ENCODE data around the gene ADIPOQ. TPM values are rescaled to one million over a fixed set of nuclear protein-coding genes. Genes with fewer than 3 reads are reported as not detected.
"Not testable (repeated sequence)": the region's sequence is repeated elsewhere in the genome, so short reads cannot be mapped to it uniquely, and the experiment has no call there.

ADIPOQ gene
- total RNA-seq, 1 donor from 2014 or later, result 8.2 TPM

- TF ChIP-seq, protein P1, sequence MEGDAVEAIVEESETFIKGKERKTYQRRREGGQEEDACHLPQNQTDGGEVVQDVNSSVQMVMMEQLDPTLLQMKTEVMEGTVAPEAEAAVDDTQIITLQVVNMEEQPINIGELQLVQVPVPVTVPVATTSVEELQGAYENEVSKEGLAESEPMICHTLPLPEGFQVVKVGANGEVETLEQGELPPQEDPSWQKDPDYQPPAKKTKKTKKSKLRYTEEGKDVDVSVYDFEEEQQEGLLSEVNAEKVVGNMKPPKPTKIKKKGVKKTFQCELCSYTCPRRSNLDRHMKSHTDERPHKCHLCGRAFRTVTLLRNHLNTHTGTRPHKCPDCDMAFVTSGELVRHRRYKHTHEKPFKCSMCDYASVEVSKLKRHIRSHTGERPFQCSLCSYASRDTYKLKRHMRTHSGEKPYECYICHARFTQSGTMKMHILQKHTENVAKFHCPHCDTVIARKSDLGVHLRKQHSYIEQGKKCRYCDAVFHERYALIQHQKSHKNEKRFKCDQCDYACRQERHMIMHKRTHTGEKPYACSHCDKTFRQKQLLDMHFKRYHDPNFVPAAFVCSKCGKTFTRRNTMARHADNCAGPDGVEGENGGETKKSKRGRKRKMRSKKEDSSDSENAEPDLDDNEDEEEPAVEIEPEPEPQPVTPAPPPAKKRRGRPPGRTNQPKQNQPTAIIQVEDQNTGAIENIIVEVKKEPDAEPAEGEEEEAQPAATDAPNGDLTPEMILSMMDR (IDR thresholded peaks at IDR 0.05), result no peak
- no peaks in the 10 kb centered on the region for H3K36me3 ChIP-seq
- H3K27ac ChIP-seq, result no peak overlapping the region
- no peak overlapping the region for H3K4me3 ChIP-seq
- H3K9me3 ChIP-seq, result no peaks in the 10 kb centered on the region
- intact Hi-C loops (cut with DNase I), result no loop called here
- no peaks in the 10 kb centered on the region for H3K27me3 ChIP-seq
- H3K4me1 ChIP-seq, result no peaks in the 10 kb centered on the region
- DNase-seq (ENCODE audit: low spot score in 2 of 2), result no peak
These were observed 37.3 kb downstream of the ADIPOQ start for GRCh38 chr3:186879781-186880180.

DNA sequence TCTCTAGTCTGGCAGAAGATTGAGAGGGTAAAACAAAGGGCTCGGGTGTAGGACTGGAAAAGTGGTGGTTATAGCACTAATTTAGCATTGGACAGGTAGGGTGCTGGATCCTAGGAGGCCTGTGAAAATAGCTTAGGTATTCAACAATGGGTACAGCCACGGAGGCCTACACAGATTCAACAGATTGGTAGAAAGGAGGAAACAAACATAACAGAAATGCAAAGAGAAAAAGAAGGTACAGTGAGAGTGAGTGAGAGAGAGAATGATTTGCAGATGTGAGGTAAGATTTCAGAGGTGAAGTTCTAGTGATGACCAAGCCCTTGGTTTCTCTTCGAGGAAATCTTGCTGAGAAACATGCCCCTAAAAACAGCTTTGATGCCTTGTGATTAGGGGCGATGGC lies 37.9 kb downstream of the ADIPOQ start:
- intact Hi-C loops (cut with DNase I), result no loop called here
- Histone ChIP-seq H3K4me3 (no peak overlapping the region), H3K27ac (no peak overlapping the region), H3K9me3 (no peaks in the 10 kb centered on the region), H3K36me3 (no peaks in the 10 kb centered on the region), H3K4me1 (no peaks in the 10 kb centered on the region), H3K27me3 (no peaks in the 10 kb centered on the region)
- DNase-seq (ENCODE audit: low spot score in 2 of 2), result no peak
- TF ChIP-seq, protein P1 (IDR thresholded peaks at IDR 0.05), result no peak

- H3K4me1 ChIP-seq, result no peaks in the 10 kb centered on the region
- no peaks in the 10 kb centered on the region for H3K9me3 ChIP-seq
- intact Hi-C loops (cut with DNase I), result no loop called here
- TF ChIP-seq, protein P1 (IDR thresholded peaks at IDR 0.05), result no peak
- no peak overlapping the region for H3K27ac ChIP-seq
- DNase-seq (ENCODE audit: low spot score in 2 of 2), result no peak
- no peaks in the 10 kb centered on the region for H3K27me3 ChIP-seq
- H3K4me3 ChIP-seq, result no peak overlapping the region
- no peaks in the 10 kb centered on the region for H3K36me3 ChIP-seq
These were observed 39.6 kb downstream of the ADIPOQ start for GRCh38 chr3:186882150-186882524.

DNA sequence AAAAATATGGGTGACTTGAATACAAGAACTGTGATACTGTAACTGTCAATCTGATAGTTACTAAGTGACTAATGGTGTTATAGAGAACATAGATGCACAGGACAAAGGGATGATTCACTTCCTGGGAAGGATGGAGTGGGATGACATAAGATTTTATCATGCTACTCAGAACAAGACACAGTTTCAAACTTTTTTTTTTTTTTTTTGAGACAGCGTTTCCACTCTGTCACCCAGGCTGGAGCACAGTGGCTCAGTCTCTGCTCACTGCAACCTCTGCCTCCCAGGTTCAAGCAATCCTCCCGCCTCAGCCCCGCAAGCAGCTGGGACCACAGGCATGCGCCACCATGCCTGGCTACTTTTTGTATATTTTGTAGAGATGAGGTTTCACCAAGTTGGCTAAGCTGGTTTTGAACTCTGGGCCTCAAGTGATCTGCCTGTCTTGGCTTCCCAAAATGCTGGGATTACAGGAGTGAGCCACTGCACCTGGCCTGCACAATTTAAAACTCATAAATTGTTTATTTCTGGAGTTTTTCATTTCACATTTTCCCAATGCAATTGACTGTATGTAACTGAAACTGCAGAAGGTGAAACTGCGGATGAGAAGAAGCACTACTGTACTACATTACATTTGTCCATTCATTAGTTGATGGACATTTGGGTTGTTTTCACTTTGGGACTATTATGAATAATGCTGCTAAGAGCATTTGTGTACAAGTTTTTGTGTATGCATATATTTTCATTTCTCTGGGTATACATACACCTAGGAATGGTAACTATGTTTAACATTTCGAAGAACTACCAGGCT lies 40.6 kb downstream of the ADIPOQ start:
- H3K4me1 ChIP-seq, result no peaks in the 10 kb centered on the region
- H3K4me3 ChIP-seq, result no peak overlapping the region
- H3K36me3 ChIP-seq, result no peaks in the 10 kb centered on the region
- no peaks in the 10 kb centered on the region for H3K9me3 ChIP-seq
- TF ChIP-seq, protein P1 (IDR thresholded peaks at IDR 0.05), result no peak
- intact Hi-C loops (cut with DNase I), result no loop called here
- H3K27ac ChIP-seq, result no peak overlapping the region
- H3K27me3 ChIP-seq, result no peaks in the 10 kb centered on the region
- no peak for DNase-seq (ENCODE audit: low spot score in 2 of 2)

GRCh38 chr3:186883686-186884058 lies 41.2 kb downstream of the ADIPOQ start:
- H3K27me3 ChIP-seq, result no peaks in the 10 kb centered on the region

GRCh38 chr3:186884868-186885267 lies 42.4 kb downstream of the ADIPOQ start:
- DNase-seq (ENCODE audit: low spot score in 2 of 2); H3K4me1 ChIP-seq; intact Hi-C loops (cut with DNase I); H3K27me3 ChIP-seq; H3K27ac ChIP-seq; H3K9me3 ChIP-seq; H3K4me3 ChIP-seq; H3K36me3 ChIP-seq: not testable (repeated sequence)

More at GRCh38 chr3:186883686-186884058, 41.2 kb downstream of the ADIPOQ start:
- Histone ChIP-seq H3K36me3 (no peaks in the 10 kb centered on the region), H3K9me3 (no peaks in the 10 kb centered on the region), H3K4me1 (no peaks in the 10 kb centered on the region), H3K27ac (no peak overlapping the region), H3K4me3 (no peak overlapping the region)
- intact Hi-C loops (cut with DNase I), result no loop called here
- TF ChIP-seq, protein P1 (IDR thresholded peaks at IDR 0.05), result no peak
- DNase-seq (ENCODE audit: low spot score in 2 of 2), result no peak
